K562 (cell line): Measurements from ENCODE around the gene MAP1A. TPM values are rescaled to one million over a fixed set of nuclear protein-coding genes. Genes with fewer than 3 reads are reported as not detected.

ENCODE experiments used
- BRCA1 ChIP-seq, 2 experiments: fragments of 450-650 bp in 1 of 2; sonication (generic) in 1 of 2; formaldehyde crosslinking in 1 of 2; IDR thresholded peaks; 2 replicates each; pipeline versions ENCODE4 v1.5.0 to v1.6.1; 2017 to 2020; ENCODE audit warnings: mild to moderate bottlenecking in 1 of 2, missing genetic modification reagents in 1 of 2
- DMBX1 ChIP-seq: fragments of 250-450 bp; sonication (Bioruptor Pico); IDR thresholded peaks from 2 replicates; pipeline ENCODE4 v1.8.0; 2022; ENCODE audit warnings: inconsistent platforms, mild to moderate bottlenecking, moderate library complexity, borderline replicate concordance
- GTF2E2 ChIP-seq: fragments of 200-800 bp; sonication (Bioruptor generic); IDR thresholded peaks from 2 replicates; pipeline ENCODE4 v1.6.1; 2016; ENCODE audit warnings: missing genetic modification characterization, missing compliant biosample characterization
- HDAC2 ChIP-seq: fragments of 450-650 bp; IDR thresholded peaks from 2 replicates; pipeline ENCODE4 v1.6.1; 2016; ENCODE audit warnings: mild to moderate bottlenecking
- MCM7 ChIP-seq, 2 experiments: fragments of 450-650 bp; IDR thresholded peaks; 2 replicates each; pipeline ENCODE4 v1.6.1; 2016 to 2018
- NUFIP1 ChIP-seq: fragments of 450-650 bp; IDR thresholded peaks from 2 replicates; pipeline ENCODE4 v1.6.1; 2018; ENCODE audit not compliant: partially characterized antibody
- polyA plus RNA-seq, 8 experiments: library from polyadenylated mRNA; depleted of rRNA in 4 of 8; stranded (reverse) in 5 of 8; unstranded in 3 of 8; fragments of >200 nt; fragmentation: Nextera tagmentation in 2 of 8; fragmentation: Illumina TruSeq in 1 of 8; extraction: Ambion mirVana in 2 of 8; extraction: Trizol in 1 of 8; gene quantifications; 2 replicates each; pipeline versions ENCODE4 v1.2.1 to v1.2.3, GENCODE V29; 2011 to 2014; ENCODE audit warnings: inconsistent platforms in 1 of 8, missing spikeins in 1 of 8
- total RNA-seq, 7 experiments: library from RNA; depleted of rRNA in 6 of 7; stranded (reverse); fragments of >200 nt in 6 of 7; fragmentation: Illumina TruSeq in 2 of 7; extraction: Trizol in 2 of 7; gene quantifications; 2 replicates each; pipeline versions ENCODE4 v1.2.1 to v1.2.3, GENCODE V29; 2011 to 2021; ENCODE audit warnings: low replicate concordance in 1 of 7
- TF ChIP-seq, protein P1 (sequence below), 3 experiments: fragments of 200-800 bp in 1 of 3; sonication (Bioruptor generic) in 1 of 3; sonication (generic) in 1 of 3; formaldehyde crosslinking in 1 of 3; IDR thresholded peaks; 2 replicates each; pipeline versions ENCODE4 v1.6.1 to v1.8.0; 2016 to 2022; ENCODE audit warnings: mild to moderate bottlenecking in 2 of 3, missing compliant biosample characterization in 2 of 3, missing genetic modification characterization in 2 of 3, missing genetic modification reagents in 1 of 3
- TF ChIP-seq, protein P2 (sequence below): fragments of 250-450 bp; sonication (Bioruptor Pico); IDR thresholded peaks from 2 replicates; pipeline ENCODE4 v1.5.0; 2021; ENCODE audit warnings: mild to moderate bottlenecking, borderline replicate concordance
- TF ChIP-seq, protein P3 (sequence below): fragments of 450-650 bp; formaldehyde crosslinking; IDR thresholded peaks from 2 replicates; pipeline ENCODE4 v1.4.0; 2020; ENCODE audit warnings: mild to moderate bottlenecking, moderate library complexity
- TF ChIP-seq, protein P4 (sequence below), 2 experiments: fragments of 450-650 bp; formaldehyde crosslinking in 1 of 2; IDR thresholded peaks; 2 replicates each; pipeline versions ENCODE4 v1.4.0 to v1.6.1; 2014 to 2020; ENCODE audit warnings: mild to moderate bottlenecking in 2 of 2, borderline replicate concordance in 1 of 2, low read depth in 1 of 2

Gene MAP1A
- total and polyA plus RNA-seq, 9 of the 15 experiments (the other 6 are each of a cell fraction or from before 2014, with no cell fraction given), result 2.0 to 20.3 (median 7.3) TPM

DNA sequence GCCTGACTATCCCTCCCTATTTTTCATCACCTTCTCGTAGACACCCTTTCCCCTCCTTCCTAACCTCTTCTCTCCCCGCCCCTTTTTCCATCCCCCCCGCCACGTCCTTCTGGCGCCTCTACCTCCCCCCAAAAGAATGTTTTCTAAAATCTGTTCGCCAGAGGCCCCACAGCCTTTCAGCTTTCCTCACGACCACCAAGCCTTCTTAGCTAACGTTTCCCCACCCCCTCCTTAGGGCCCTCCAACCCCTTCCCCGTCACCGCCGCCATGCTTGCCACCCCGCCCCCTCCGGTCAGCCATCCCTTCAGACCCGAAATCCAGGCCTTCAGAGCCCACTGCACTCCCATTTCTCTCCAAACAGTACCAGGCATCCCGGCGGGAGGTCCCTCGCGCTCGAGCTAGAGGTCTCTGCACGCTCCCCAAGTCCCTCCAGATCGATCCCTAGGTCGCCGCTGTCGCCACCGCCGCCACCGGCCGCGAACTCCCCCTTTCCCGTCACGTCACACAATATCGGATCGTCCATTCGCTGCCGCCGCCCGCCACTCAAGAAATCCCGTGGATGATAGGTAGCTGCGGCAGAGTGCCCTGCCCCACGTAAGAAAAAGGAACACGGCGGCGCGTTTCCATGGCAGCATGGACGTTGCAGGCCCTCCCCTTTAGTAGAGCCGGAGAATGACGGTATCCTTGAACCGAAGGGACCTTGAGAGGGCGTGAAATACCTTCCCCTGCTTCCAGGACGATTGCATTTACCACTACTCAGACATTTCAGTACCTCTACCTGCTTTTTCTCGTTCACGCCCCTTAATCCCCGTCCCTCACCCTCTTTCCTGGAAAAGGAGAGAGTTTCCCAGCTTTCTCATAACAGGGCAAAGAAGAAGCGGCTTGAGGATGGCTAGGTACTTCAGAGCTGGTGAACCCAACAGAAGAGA is 24.5 kb upstream of the MAP1A start, which contains the start of gene TP53BP1 (continued):
- TF ChIP-seq, protein P1, sequence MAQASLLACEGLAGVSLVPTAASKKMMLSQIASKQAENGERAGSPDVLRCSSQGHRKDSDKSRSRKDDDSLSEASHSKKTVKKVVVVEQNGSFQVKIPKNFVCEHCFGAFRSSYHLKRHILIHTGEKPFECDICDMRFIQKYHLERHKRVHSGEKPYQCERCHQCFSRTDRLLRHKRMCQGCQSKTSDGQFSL (CRISPR knock-in tag; IDR thresholded peaks at IDR 0.05), result peak; percentile 50; the same call in 1 of the 2 replicates
- TF ChIP-seq, protein P1 (tag; IDR thresholded peaks at IDR 0.05), result no peak
- no peak for TF ChIP-seq BRCA1 (IDR thresholded peaks at IDR 0.05)
- no peak for TF ChIP-seq BRCA1 (CRISPR knock-in tag; IDR thresholded peaks at IDR 0.05)
- TF ChIP-seq HDAC2, result 0 out of 2 replicates have a peak, but pooled peaks have one; percentile 20
- TF ChIP-seq, protein P2, sequence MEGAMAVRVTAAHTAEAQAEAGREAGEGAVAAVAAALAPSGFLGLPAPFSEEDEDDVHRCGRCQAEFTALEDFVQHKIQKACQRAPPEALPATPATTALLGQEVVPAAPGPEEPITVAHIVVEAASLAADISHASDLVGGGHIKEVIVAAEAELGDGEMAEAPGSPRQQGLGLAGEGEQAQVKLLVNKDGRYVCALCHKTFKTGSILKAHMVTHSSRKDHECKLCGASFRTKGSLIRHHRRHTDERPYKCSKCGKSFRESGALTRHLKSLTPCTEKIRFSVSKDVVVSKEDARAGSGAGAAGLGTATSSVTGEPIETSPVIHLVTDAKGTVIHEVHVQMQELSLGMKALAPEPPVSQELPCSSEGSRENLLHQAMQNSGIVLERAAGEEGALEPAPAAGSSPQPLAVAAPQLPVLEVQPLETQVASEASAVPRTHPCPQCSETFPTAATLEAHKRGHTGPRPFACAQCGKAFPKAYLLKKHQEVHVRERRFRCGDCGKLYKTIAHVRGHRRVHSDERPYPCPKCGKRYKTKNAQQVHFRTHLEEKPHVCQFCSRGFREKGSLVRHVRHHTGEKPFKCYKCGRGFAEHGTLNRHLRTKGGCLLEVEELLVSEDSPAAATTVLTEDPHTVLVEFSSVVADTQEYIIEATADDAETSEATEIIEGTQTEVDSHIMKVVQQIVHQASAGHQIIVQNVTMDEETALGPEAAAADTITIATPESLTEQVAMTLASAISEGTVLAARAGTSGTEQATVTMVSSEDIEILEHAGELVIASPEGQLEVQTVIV (CRISPR knock-in tag), result no peak
- TF ChIP-seq DMBX1 (CRISPR knock-in tag), result no peak
- TF ChIP-seq, protein P3, sequence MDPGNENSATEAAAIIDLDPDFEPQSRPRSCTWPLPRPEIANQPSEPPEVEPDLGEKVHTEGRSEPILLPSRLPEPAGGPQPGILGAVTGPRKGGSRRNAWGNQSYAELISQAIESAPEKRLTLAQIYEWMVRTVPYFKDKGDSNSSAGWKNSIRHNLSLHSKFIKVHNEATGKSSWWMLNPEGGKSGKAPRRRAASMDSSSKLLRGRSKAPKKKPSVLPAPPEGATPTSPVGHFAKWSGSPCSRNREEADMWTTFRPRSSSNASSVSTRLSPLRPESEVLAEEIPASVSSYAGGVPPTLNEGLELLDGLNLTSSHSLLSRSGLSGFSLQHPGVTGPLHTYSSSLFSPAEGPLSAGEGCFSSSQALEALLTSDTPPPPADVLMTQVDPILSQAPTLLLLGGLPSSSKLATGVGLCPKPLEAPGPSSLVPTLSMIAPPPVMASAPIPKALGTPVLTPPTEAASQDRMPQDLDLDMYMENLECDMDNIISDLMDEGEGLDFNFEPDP (CRISPR knock-in tag), result no peak
- TF ChIP-seq MCM7 (IDR thresholded peaks at IDR 0.05), result no peak
- TF ChIP-seq, protein P4, sequence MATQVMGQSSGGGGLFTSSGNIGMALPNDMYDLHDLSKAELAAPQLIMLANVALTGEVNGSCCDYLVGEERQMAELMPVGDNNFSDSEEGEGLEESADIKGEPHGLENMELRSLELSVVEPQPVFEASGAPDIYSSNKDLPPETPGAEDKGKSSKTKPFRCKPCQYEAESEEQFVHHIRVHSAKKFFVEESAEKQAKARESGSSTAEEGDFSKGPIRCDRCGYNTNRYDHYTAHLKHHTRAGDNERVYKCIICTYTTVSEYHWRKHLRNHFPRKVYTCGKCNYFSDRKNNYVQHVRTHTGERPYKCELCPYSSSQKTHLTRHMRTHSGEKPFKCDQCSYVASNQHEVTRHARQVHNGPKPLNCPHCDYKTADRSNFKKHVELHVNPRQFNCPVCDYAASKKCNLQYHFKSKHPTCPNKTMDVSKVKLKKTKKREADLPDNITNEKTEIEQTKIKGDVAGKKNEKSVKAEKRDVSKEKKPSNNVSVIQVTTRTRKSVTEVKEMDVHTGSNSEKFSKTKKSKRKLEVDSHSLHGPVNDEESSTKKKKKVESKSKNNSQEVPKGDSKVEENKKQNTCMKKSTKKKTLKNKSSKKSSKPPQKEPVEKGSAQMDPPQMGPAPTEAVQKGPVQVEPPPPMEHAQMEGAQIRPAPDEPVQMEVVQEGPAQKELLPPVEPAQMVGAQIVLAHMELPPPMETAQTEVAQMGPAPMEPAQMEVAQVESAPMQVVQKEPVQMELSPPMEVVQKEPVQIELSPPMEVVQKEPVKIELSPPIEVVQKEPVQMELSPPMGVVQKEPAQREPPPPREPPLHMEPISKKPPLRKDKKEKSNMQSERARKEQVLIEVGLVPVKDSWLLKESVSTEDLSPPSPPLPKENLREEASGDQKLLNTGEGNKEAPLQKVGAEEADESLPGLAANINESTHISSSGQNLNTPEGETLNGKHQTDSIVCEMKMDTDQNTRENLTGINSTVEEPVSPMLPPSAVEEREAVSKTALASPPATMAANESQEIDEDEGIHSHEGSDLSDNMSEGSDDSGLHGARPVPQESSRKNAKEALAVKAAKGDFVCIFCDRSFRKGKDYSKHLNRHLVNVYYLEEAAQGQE (IDR thresholded peaks at IDR 0.05; ENCODE audit: borderline replicate concordance), result no peak
- TF ChIP-seq, protein P4 (CRISPR knock-in tag; IDR thresholded peaks at IDR 0.05; ENCODE audit: low read depth), result no peak
- TF ChIP-seq NUFIP1, result no peak
- no peak for TF ChIP-seq GTF2E2 (tag)
